H1 (cell line): Measurements from ENCODE around the gene CMTM1. TPM values are rescaled to one million over a fixed set of nuclear protein-coding genes. Genes with fewer than 3 reads are reported as not detected.

Experiments used
- CTCF ChIA-PET: fragments of 300-600 bp; sonication (Branson Sonifier 250); formaldehyde crosslinking; loops from one replicate; lab custom pipeline; 2021; ENCODE audit not compliant: partially characterized antibody; lab: Charles Lee
- POLR2A ChIA-PET: fragments of 300-600 bp; sonication (Branson Sonifier 250); formaldehyde crosslinking; loops from one replicate; lab custom pipeline; 2021; ENCODE audit warnings: inconsistent platforms; ENCODE audit not compliant: partially characterized antibody; lab: Charles Lee
- DNase-seq, 2 experiments: peaks; one replicate each; pipeline versions ENCODE4 v3.0.0 to v3.0.0-alpha.2; 2010 to 2022; ENCODE audit warnings: low spot score in 2 of 2, low read depth in 1 of 2, mixed read lengths in 1 of 2
- FAIRE-seq: peaks from 2 replicates; lab custom pipeline; 2011; peaks lifted over from hg19 to GRCh38; lab: Jason Lieb, UNC
- H2AFZ ChIP-seq: 2 replicates; pipeline ENCODE4 v1.8.1; 2012; ENCODE audit warnings: low read length, inconsistent platforms
- H2AK5ac ChIP-seq: 2 replicates; pipeline ENCODE4 v1.6.1; 2013; ENCODE audit warnings: low read depth, low read length
- H2BK120ac ChIP-seq: replicated peaks from 2 replicates; pipeline ENCODE3; 2013; ENCODE audit warnings: low read depth, low read length, inconsistent platforms
- H2BK12ac ChIP-seq: 2 replicates; pipeline ENCODE4 v1.6.1; 2013; ENCODE audit warnings: low read depth, low read length
- H2BK15ac ChIP-seq: 2 replicates; pipeline ENCODE4 v1.6.1; 2013; ENCODE audit warnings: low read length
- H2BK20ac ChIP-seq: 2 replicates; pipeline ENCODE4 v1.6.1; 2013; ENCODE audit warnings: low read length
- H2BK5ac ChIP-seq: 2 replicates; pipeline ENCODE4 v1.6.1; 2013; ENCODE audit warnings: low read depth, low read length
- H3K14ac ChIP-seq: 2 replicates; pipeline ENCODE4 v1.6.1; 2013; ENCODE audit warnings: inconsistent platforms; ENCODE audit not compliant: insufficient read length
- H3K18ac ChIP-seq: 2 replicates; pipeline ENCODE4 v1.6.1; 2013; ENCODE audit warnings: low read length; ENCODE audit errors: extremely low read depth
- H3K23ac ChIP-seq: 2 replicates; pipeline ENCODE4 v1.6.1; 2013; ENCODE audit warnings: inconsistent platforms; ENCODE audit not compliant: insufficient read length
- H3K23me2 ChIP-seq: 2 replicates; pipeline ENCODE4 v1.6.1; 2013; ENCODE audit warnings: low read depth, low read length
- H3K27ac ChIP-seq: 2 replicates; pipeline ENCODE4 v1.6.1; 2011; ENCODE audit warnings: low read depth, low read length, inconsistent platforms
- H3K27me3 ChIP-seq, 4 experiments: replicated peaks in 1 of 4; 1 replicate in 1 of 4; 2 replicates in 3 of 4; pipeline versions ENCODE4 v1.6.1 to v1.8.1; 2011 to 2013; ENCODE audit warnings: low read length in 3 of 4, mild to moderate bottlenecking in 3 of 4, inconsistent platforms in 2 of 4, mixed read lengths in 2 of 4, moderate library complexity in 1 of 4; ENCODE audit not compliant: control insufficient read depth in 3 of 4, insufficient read depth in 3 of 4; ENCODE audit errors: extremely low read depth in 1 of 4
- H3K36me3 ChIP-seq, 4 experiments: 2 replicates each; pipeline versions ENCODE4 v1.6.1 to v1.8.1; 2011 to 2013; ENCODE audit warnings: mild to moderate bottlenecking in 4 of 4, low read length in 3 of 4, moderate library complexity in 2 of 4, control low read depth in 1 of 4, inconsistent platforms in 1 of 4; ENCODE audit not compliant: insufficient read depth in 4 of 4, control insufficient read depth in 2 of 4
- H3K4ac ChIP-seq: replicated peaks from 2 replicates; pipeline ENCODE3; 2013; ENCODE audit warnings: low read length, low read depth, mixed read lengths, inconsistent platforms; ENCODE audit not compliant: insufficient read length
- H3K4me1 ChIP-seq, 4 experiments: replicated peaks in 1 of 4; 1 replicate in 1 of 4; 2 replicates in 3 of 4; pipeline versions ENCODE4 v1.6.1 to v1.8.1; 2011 to 2013; ENCODE audit warnings: low read length in 3 of 4, inconsistent platforms in 2 of 4, mixed read lengths in 1 of 4; ENCODE audit not compliant: insufficient read depth in 4 of 4, control insufficient read depth in 3 of 4
- H3K4me2 ChIP-seq, 2 experiments: 2 replicates each; pipeline versions ENCODE4 v1.6.1 to v1.8.1; 2011 to 2013; ENCODE audit warnings: low read depth in 2 of 2, low read length in 2 of 2, control low read depth in 1 of 2, inconsistent platforms in 1 of 2, mild to moderate bottlenecking in 1 of 2; ENCODE audit not compliant: insufficient read depth in 1 of 2
- H3K4me3 ChIP-seq, 4 experiments: fragments of 200-600, 300-600 bp in 1 of 4; sonication (generic), shearing (Covaris generic), sonication (Bioruptor Twin) in 1 of 4; 2 replicates each; pipeline versions ENCODE4 v1.5.1 to v1.8.1; 2011 to 2016; ENCODE audit warnings: low read length in 4 of 4, low read depth in 3 of 4, control low read depth in 2 of 4, inconsistent platforms in 2 of 4, mild to moderate bottlenecking in 2 of 4, mixed read lengths in 1 of 4, moderate library complexity in 1 of 4; ENCODE audit not compliant: insufficient read depth in 2 of 4; ENCODE audit errors: extremely low read depth in 1 of 4
- H3K56ac ChIP-seq: replicated peaks from 2 replicates; pipeline ENCODE3; 2013; ENCODE audit warnings: low read depth, mild to moderate bottlenecking, mixed read lengths, low read length, inconsistent platforms; ENCODE audit not compliant: insufficient read length
- H3K79me1 ChIP-seq: 2 replicates; pipeline ENCODE4 v1.6.1; 2013; ENCODE audit warnings: low read depth, low read length, control low read depth
- H3K79me2 ChIP-seq, 2 experiments: 2 replicates each; pipeline versions ENCODE4 v1.6.1 to v1.8.1; 2012 to 2013; ENCODE audit warnings: low read length in 2 of 2, mild to moderate bottlenecking in 2 of 2, inconsistent platforms in 1 of 2; ENCODE audit not compliant: insufficient read depth in 2 of 2, control insufficient read depth in 1 of 2
- H3K9ac ChIP-seq, 4 experiments: replicated peaks in 1 of 4; 1 replicate in 1 of 4; 2 replicates in 3 of 4; pipeline versions ENCODE4 v1.6.1 to v1.8.1; 2011 to 2013; ENCODE audit warnings: low read depth in 3 of 4, low read length in 3 of 4, control low read depth in 2 of 4, mild to moderate bottlenecking in 2 of 4, moderate library complexity in 2 of 4, inconsistent platforms in 1 of 4; ENCODE audit errors: extremely low read depth in 1 of 4
- H3K9me3 ChIP-seq, 2 experiments: 2 replicates each; pipeline versions ENCODE4 v1.6.1 to v1.8.1; 2012 to 2013; ENCODE audit warnings: mild to moderate bottlenecking in 2 of 2, moderate library complexity in 2 of 2, control low read depth in 1 of 2, inconsistent platforms in 1 of 2, low read depth in 1 of 2, low read length in 1 of 2, mixed read lengths in 1 of 2; ENCODE audit not compliant: insufficient read depth in 2 of 2
- H4K20me1 ChIP-seq, 2 experiments: replicated peaks in 1 of 2; 2 replicates each; pipeline versions ENCODE3 to v1.8.1; 2011 to 2013; ENCODE audit warnings: inconsistent platforms in 2 of 2, low read length in 2 of 2, mild to moderate bottlenecking in 1 of 2; ENCODE audit not compliant: insufficient read depth in 2 of 2, control insufficient read depth in 1 of 2
- H4K5ac ChIP-seq: 2 replicates; pipeline ENCODE4 v1.6.1; 2013; ENCODE audit warnings: low read length, low read depth, mixed read lengths, inconsistent platforms; ENCODE audit not compliant: insufficient read length
- H4K8ac ChIP-seq: 2 replicates; pipeline ENCODE4 v1.8.0; 2013; ENCODE audit warnings: mild to moderate bottlenecking, moderate library complexity, low read length, inconsistent platforms; ENCODE audit not compliant: insufficient read depth; ENCODE audit errors: extremely low read depth
- H4K91ac ChIP-seq: replicated peaks from 2 replicates; pipeline ENCODE3; 2013; ENCODE audit warnings: low read length, mixed read lengths, inconsistent platforms; ENCODE audit not compliant: insufficient read length
- RXRA ChIP-seq: IDR thresholded peaks from 2 replicates; pipeline ENCODE4 v1.6.1; 2011; ENCODE audit warnings: low read depth, mild to moderate bottlenecking, low read length, moderate library complexity; ENCODE audit not compliant: insufficient read depth
- WGBS, 2 experiments: shearing (Covaris generic) in 1 of 2; methylation state at CpG; one replicate each; pipeline versions ENCODE4 v1.1.6 to v1.1.7; 2013 to 2015; ENCODE audit warnings: low lambda C conversion rate in 2 of 2, mixed read lengths in 2 of 2, inconsistent platforms in 1 of 2, low coverage in 1 of 2, missing lambda C conversion rate in 1 of 2; ENCODE audit not compliant: insufficient replicate concordance in 2 of 2, insufficient coverage in 1 of 2, insufficient read length in 1 of 2; ENCODE audit errors: extremely low coverage in 1 of 2, missing lambda C conversion rate in 1 of 2; 5-methylcytosine and 5-hydroxymethylcytosine counted together
- polyA plus RNA-seq, 7 experiments: library from polyadenylated mRNA; depleted of rRNA in 3 of 7; stranded (reverse) in 5 of 7; unstranded in 2 of 7; fragments of >200 nt in 5 of 7; fragments of 200-250 nt in 2 of 7; gene quantifications; 1 replicate in 5 of 7; 2 replicates in 1 of 7; 4 replicates in 1 of 7; pipeline versions ENCODE4 v1.2.1 to v1.2.3, GENCODE V29; 2011 to 2013; ENCODE audit warnings: missing spikeins in 2 of 7, mixed read lengths in 2 of 7
- total RNA-seq: library from RNA; stranded (reverse); fragmentation: NEBNext Ultra II Directional; extraction: Animal tissue kit (Norgen Biotek cat#: 25700); gene quantifications from 2 replicates; pipeline ENCODE4 v1.2.1, GENCODE V29; 2021

Gene CMTM1
- total and polyA plus RNA-seq, 2 of the 8 experiments (the other 6 are each of a cell fraction or from before 2014, with no cell fraction given) = 1.2 to 2.0 TPM

DNA sequence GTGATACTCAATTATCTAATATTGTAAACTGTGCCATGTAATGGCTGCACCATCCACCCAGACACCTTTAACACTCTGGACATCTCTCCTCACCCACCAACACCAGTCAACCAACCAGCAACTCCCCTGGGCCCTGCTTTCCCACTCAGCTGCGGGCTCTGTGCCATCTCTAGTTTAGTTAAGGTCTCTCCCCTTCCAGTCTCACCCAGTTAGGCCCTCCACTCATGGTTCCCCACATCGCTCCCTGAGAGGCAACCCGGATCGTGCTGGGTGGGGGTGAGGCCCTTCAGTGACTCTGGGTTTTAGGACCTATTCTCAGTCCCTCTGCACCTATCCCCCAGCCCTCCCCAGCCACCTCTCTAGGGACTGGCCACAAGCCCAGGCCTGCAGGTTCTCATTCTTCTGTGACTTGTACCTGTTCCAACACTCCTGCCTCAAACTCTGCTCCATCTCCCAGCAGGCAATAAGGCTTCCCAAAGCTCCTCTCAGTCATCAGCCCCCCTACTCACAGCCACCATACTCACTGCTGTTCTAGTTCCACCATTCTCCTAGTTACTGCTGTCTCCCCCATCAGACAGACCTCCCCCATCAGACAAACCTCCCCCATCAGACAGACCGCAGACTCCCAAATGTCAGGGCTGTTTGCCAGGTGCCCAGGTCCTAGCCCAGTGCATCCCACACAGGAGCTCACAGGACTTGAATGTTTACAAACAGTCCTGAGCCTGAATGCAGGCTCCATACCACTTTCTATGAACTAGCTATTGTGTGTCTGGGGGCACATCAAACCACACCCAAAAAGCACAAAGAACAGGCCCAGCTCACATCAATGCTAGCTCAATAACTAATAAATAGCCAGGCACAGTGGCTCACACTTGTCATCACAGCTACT, 18.9 kb upstream of the CMTM1 start:
- POLR2A ChIA-PET = interaction anchor here (1.1 kb wide), 1 partner anchor 35 kb away, joined by 4 read pairs; no protein-coding TSS in a partner anchor
- no peaks in the 10 kb centered on the region for H3K36me3 ChIP-seq
- H3K79me2 ChIP-seq = no peaks in the 10 kb centered on the region
- no peak for DNase-seq
- CTCF ChIA-PET = interaction anchor here (0.7 to 2.5 kb wide), 8 partner anchors 11 to 141 kb away, joined by 3 to 12 read pairs (median 4); no protein-coding TSS in a partner anchor
- H3K14ac ChIP-seq = no peak overlapping the region
- peaks cover 11% of the 10 kb centered on the region for H3K23me2 ChIP-seq
- H2AK5ac ChIP-seq = no peak overlapping the region
- no peak overlapping the region for H3K27ac ChIP-seq
- no peak for FAIRE-seq
- H3K79me1 ChIP-seq = no peaks in the 10 kb centered on the region
- H3K4me3 ChIP-seq = no peak overlapping the region
- H2BK120ac ChIP-seq = no peak overlapping the region
- H3K4me2 ChIP-seq = no peak overlapping the region
- no peak overlapping the region for H4K91ac ChIP-seq
- peaks cover 2 to 11% (median 5%) of the 10 kb centered on the region in 4 experiments; a peak in 6 of 7 replicates for H3K4me1 ChIP-seq
- H3K9me3 ChIP-seq = no peaks in the 10 kb centered on the region
- H2BK20ac ChIP-seq = no peak overlapping the region
- no peak overlapping the region for H4K8ac ChIP-seq
- H3K23ac ChIP-seq = no peak overlapping the region
- 94% methylated on average over 5 of the region's 5 CpGs; no CpG with 5 or more reads in 1 of the 2 experiments for WGBS, 2 experiments
- no peak overlapping the region for H3K9ac ChIP-seq
- H4K20me1 ChIP-seq = no peaks in the 10 kb centered on the region
- H3K56ac ChIP-seq = no peak overlapping the region
- no peak overlapping the region for H3K4ac ChIP-seq
- H4K5ac ChIP-seq = no peak overlapping the region
- no peak overlapping the region for H2AFZ ChIP-seq
- no peak for TF ChIP-seq RXRA
- no peak overlapping the region for H2BK15ac ChIP-seq
- H2BK12ac ChIP-seq = no peak overlapping the region
- no peak overlapping the region for H2BK5ac ChIP-seq
- H3K27me3 ChIP-seq = peaks cover 0 to 8% (median 2%) of the 10 kb centered on the region in 4 experiments; a peak in 2 of 7 replicates
- H3K18ac ChIP-seq = no peak overlapping the region
